Measurements from ENCODE around the gene KIF21B.
"Not testable (repeated sequence)": the region's sequence is repeated elsewhere in the genome, so short reads cannot be mapped to it uniquely, and the experiment has no call there.

Gene KIF21B

DNA sequence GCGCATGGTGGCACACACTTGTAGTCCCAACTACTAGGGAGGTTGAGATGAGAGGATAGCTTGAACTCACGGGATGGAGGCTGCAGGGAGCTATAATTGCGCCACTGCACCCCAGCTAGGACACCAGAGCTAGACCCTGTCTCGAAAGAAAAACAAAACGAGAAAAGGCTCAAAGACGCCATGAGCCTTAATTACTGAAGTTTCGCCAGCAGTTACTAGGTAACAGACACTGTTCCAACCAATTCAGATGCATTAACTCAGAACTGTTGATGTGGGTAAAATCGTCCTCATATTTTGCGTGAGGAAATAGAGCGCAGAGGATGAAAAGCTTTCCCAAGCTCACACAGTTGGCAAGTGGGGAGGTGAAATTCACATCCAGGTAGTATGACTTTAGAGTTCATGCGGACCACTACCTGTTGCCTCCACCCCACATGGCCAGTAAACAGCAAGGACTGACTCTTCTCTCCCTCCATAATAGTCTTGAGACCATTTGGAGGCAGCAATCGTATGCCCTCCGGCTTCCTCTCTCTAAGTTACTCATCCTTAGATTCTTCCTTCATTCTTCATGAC, 88.8 kb downstream of the KIF21B start:
- CTCF ChIA-PET = no interaction called here
- no peak for DNase-seq
- Mint-ChIP-seq H3K27me3 (peaks cover 21% of the 10 kb centered on the region), H3K27ac (no peak overlapping the region), H3K9me3 (peaks cover 6% of the 10 kb centered on the region), H3K4me3 (no peak overlapping the region), H3K4me1 (peaks cover 10% of the 10 kb centered on the region), H3K36me3 (no peaks in the 10 kb centered on the region)

DNA sequence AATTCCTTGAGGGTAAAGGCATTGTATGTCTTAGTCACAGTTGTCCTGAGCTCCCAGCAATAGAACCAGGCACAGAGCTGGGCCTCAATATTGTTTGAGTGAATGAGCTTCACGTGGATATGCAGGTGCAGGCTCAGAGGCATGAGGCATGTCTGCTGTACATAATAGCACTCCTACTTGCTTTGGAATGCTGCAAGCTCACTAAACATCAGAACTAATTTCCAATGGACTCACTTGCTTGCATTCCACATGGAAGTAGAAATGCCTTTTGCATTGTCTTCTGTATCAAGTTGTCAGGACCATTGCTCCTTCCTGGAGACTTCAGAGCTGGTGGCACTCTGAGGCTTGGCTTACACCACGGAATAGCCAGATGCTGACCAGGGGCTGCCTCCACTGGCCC, 91.7 kb downstream of the KIF21B start:
- no peak for DNase-seq
- peaks cover 36% of the 10 kb centered on the region for H3K27me3 Mint-ChIP-seq
- H3K9me3 Mint-ChIP-seq = peaks cover 6% of the 10 kb centered on the region
- H3K4me1 Mint-ChIP-seq = peaks cover 7% of the 10 kb centered on the region
- H3K27ac Mint-ChIP-seq = no peak overlapping the region
- no peaks in the 10 kb centered on the region for H3K36me3 Mint-ChIP-seq
- H3K4me3 Mint-ChIP-seq = no peak overlapping the region
- CTCF ChIA-PET = no interaction called here

DNA sequence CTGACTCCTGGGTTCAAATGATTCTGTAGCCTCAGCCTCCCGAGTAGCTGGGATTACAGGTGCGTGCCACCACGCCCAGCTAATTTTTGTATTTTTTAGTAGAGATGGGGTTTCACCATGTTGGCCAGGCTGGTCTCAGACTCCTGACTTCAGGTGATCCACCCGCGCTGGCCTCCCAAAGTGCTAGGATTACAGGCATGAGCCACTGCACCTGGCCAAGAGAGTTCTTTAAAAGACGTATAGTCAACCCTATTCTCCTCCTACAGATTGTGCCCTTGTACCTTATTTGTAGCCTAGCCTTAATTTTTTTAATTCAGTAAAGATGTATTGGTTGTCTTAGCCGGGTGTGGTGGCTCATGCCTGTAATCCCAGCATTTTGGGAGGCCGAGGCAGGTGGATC, 93.2 kb downstream of the KIF21B start:
- H3K27ac Mint-ChIP-seq, H3K9me3 Mint-ChIP-seq, CTCF ChIA-PET, DNase-seq, H3K4me1 Mint-ChIP-seq, H3K4me3 Mint-ChIP-seq, H3K36me3 Mint-ChIP-seq: not testable (repeated sequence)
- H3K27me3 Mint-ChIP-seq = peaks cover 43% of the 10 kb centered on the region

DNA sequence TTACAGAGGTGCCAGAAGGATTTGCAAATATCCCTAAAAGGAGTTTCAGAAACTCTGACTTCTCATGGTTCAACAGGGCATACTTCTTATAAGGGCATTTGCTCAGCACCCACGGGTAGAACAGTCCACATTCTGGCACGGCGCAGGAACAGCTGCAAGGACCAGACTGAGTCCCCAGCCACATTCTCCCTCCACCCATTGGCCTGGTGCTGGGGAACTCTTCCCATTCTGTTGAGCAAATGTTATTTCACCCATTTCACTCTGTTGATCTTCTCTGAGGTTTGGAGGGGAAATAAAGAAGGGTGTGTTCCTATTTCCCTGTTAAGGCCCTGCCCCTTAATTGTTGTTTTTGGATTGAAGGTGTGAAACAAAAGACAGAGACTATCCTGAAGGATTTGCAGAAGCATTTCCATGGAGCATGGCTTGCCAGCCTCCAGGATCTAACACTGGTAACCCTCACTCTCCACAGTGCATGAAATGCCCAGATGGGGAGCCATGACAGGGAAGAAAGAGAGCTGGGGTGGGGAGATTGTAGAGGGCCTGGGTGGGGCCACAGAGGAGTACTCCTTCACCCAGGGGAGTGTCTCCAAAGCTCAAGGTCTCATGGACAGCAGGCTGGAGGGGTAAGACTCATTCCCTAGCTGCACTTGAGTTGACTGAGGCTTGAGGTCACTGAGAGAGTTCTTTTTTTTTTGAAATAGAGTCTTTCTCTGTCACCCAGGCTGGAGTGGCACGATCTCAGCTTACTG, 93.8 kb downstream of the KIF21B start:
- Mint-ChIP-seq H3K9me3 (peaks cover 6% of the 10 kb centered on the region), H3K4me3 (no peak overlapping the region), H3K27ac (no peak overlapping the region), H3K36me3 (no peaks in the 10 kb centered on the region), H3K27me3 (peaks cover 37% of the 10 kb centered on the region), H3K4me1 (peaks cover 9% of the 10 kb centered on the region)
- CTCF ChIA-PET = no interaction called here
- DNase-seq = no peak

DNA sequence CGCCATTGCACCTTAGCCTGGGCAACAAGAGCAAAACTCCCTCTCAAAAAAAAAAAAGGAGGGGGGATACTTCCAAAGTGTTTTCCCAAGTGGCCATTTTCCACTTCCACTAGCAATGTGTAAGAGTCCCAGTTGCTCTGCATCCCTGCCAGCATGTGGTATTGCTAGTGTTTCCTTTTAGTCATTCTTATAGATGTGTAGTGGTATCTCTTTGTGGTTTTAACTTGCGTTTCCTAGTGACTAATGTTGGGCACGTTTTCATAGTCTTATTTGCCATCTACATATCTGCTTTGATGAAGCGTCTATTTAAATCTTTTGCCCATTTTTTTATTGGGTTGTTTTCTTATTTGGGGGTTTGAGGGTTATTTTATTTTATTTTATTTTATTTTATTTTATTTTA, 97.7 kb downstream of the KIF21B start:
- Mint-ChIP-seq H3K4me1 (peaks cover 9% of the 10 kb centered on the region), H3K27me3 (peaks cover 40% of the 10 kb centered on the region), H3K4me3 (no peak overlapping the region), H3K9me3 (peaks cover under 1% of the 10 kb centered on the region), H3K27ac (no peak overlapping the region), H3K36me3 (no peaks in the 10 kb centered on the region)
- CTCF ChIA-PET = no interaction called here
- DNase-seq = no peak

DNA sequence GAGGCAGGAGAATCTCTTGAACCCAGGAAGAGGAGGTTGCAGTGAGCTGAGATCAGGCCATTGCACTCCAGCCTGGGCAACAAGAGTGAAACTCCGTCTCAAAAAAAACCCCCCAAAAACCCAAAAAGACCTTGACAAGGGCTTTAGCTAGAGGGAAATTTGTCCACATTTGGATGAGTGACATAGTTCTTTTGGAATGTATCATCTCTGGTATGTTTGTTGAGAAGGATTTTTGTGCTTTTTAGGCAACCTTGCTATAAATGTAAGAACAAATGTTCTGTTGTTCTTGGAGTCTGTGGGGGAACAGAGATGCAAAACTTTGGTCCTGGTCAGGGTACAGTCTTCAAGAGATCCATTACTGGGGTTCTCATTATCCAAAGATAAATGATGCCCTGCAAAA, 99.9 kb downstream of the KIF21B start:
- H3K9me3 Mint-ChIP-seq = no peaks in the 10 kb centered on the region
- peaks cover 42% of the 10 kb centered on the region for H3K27me3 Mint-ChIP-seq
- H3K4me3 Mint-ChIP-seq = no peak overlapping the region
- CTCF ChIA-PET = no interaction called here
- H3K27ac Mint-ChIP-seq = no peak overlapping the region
- no peak for DNase-seq
- peaks cover 3% of the 10 kb centered on the region for H3K4me1 Mint-ChIP-seq
- H3K36me3 Mint-ChIP-seq = no peaks in the 10 kb centered on the region

DNA sequence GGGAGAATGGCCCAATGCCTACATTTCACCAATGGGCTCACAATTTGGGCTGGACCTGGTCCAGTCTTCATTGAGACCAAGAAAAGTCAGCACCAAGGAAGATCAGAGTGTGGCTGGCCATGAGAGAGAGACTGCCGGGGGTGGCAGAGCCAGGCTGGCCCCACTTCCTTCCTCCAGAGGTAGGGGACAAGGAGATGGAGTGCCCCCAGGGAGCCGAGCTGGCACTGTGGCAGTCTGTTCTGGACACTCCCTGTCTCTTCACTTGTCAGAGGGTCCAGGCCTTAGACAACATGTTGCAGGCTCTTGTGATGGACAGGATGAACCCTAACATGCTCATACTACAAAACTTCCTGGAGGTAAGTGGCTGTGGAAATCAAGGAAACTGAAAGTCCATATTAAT, 101.1 kb downstream of the KIF21B start:
- Mint-ChIP-seq H3K9me3 (no peaks in the 10 kb centered on the region), H3K4me1 (peaks cover 3% of the 10 kb centered on the region), H3K4me3 (no peak overlapping the region), H3K27ac (no peak overlapping the region), H3K27me3 (peaks cover 43% of the 10 kb centered on the region), H3K36me3 (no peaks in the 10 kb centered on the region)
- no peak for DNase-seq
- CTCF ChIA-PET = no interaction called here

DNA sequence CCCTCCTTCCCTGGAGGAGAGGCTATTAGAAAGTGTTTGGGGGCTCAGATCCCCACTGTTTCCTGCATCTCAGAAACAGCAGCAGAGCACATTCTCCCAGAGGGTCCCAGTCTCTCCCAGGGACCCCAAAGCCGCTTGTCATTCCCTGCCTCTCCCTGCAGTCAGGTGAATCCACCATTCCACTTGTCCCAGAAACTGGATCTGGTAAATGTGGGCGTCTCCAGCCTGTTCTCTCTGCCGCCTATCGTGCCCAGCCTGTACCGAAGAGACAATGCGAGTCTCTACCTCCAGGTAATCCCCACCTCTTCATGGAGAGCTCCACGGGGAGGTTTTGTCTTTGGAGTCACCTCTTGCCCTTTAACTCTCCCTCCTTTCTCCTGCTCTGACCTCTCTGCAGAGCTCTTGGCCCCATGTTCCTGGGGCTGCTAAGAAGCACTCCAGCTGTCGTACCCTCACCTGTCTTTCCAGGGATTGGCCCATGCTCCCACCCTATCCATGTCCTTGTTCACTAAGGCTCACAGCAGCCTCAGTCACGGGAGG, 101.9 kb downstream of the KIF21B start:
- Mint-ChIP-seq H3K4me3 (no peak overlapping the region), H3K36me3 (no peaks in the 10 kb centered on the region)

More for the DNA sequence above, 101.9 kb downstream of the KIF21B start:
- Mint-ChIP-seq H3K27me3 (peaks cover 48% of the 10 kb centered on the region), H3K4me1 (peaks cover 3% of the 10 kb centered on the region), H3K27ac (no peak overlapping the region), H3K9me3 (no peaks in the 10 kb centered on the region)
- CTCF ChIA-PET = no interaction called here
- DNase-seq = no peak
